B cell (primary cell): ENCODE data around the gene MOXD1. TPM values are rescaled to one million over a fixed set of nuclear protein-coding genes. Genes with fewer than 3 reads are reported as not detected.

Experiments
- ATAC-seq: fragments of 200-7000 bp; cut with Tn5 transposase; one replicate; pipeline ENCODE4 v1.10.0; 2021; ENCODE audit warnings: low read depth, mild to moderate bottlenecking, moderate number of reproducible peaks, moderate library complexity
- CTCF ChIA-PET: fragments of 350-600 bp; sonication (Branson Sonifier 250); formaldehyde crosslinking; loops from one replicate; lab custom pipeline; 2021; ENCODE audit warnings: antibody characterized with exemption, inconsistent platforms; lab: Charles Lee
- POLR2A ChIA-PET: fragments of 350-600 bp; sonication (Branson Sonifier 250); formaldehyde crosslinking; loops from one replicate; lab custom pipeline; 2021; ENCODE audit warnings: antibody characterized with exemption; lab: Charles Lee
- DNase-seq: peaks from one replicate; pipeline ENCODE4 v3.0.0; 2013
- H2AFZ ChIP-seq: 2 replicates; pipeline ENCODE4 v1.6.1; 2012; ENCODE audit warnings: mild to moderate bottlenecking, low read depth, low read length; ENCODE audit not compliant: insufficient read depth, poor library complexity, severe bottlenecking
- H3K27ac ChIP-seq, 2 donors: 1 replicate in 1 of 2; 2 replicates in 1 of 2; pipeline ENCODE4 v1.5.1; 2012 to 2013; ENCODE audit warnings: low read length in 2 of 2, mild to moderate bottlenecking in 2 of 2, moderate library complexity in 1 of 2
- H3K27me3 ChIP-seq, 4 experiments: fragments of 200-600 bp in 1 of 4; sonication (generic) in 1 of 4; replicated peaks in 1 of 4; 1 replicate in 2 of 4; 2 replicates in 2 of 4; pipeline versions ENCODE4 v1.6.1 to v1.7.0; 2013 to 2016; ENCODE audit warnings: low read length in 3 of 4, mild to moderate bottlenecking in 2 of 4, mixed read lengths in 1 of 4, moderate library complexity in 1 of 4; ENCODE audit not compliant: insufficient read depth in 4 of 4, control insufficient read depth in 3 of 4; ENCODE audit errors: control extremely low read depth in 1 of 4
- H3K36me3 ChIP-seq, 2 experiments: replicated peaks in 1 of 2; 1 replicate in 1 of 2; 2 replicates in 1 of 2; pipeline versions ENCODE4 v1.6.1 to v1.7.1; 2013; ENCODE audit warnings: low read length in 1 of 2; ENCODE audit not compliant: insufficient read depth in 2 of 2, control insufficient read depth in 1 of 2; ENCODE audit errors: control extremely low read depth in 1 of 2, extremely low read depth in 1 of 2
- H3K4me1 ChIP-seq, 2 donors: fragments of 200-600 bp in 1 of 2; sonication (generic) in 1 of 2; 1 replicate in 1 of 2; 2 replicates in 1 of 2; pipeline versions ENCODE4 v1.5.1 to v1.6.1; 2013 to 2017; ENCODE audit warnings: low read length in 2 of 2; ENCODE audit not compliant: control insufficient read depth in 2 of 2, insufficient read depth in 2 of 2
- H3K4me2 ChIP-seq: replicated peaks from 2 replicates; pipeline ENCODE3; 2012; ENCODE audit warnings: mild to moderate bottlenecking, low read depth, low read length; ENCODE audit not compliant: poor library complexity, severe bottlenecking
- H3K4me3 ChIP-seq, 5 experiments: fragments of 200-600 bp in 1 of 5; sonication (generic) in 1 of 5; 1 replicate in 3 of 5; 2 replicates in 2 of 5; pipeline versions ENCODE4 v1.5.1 to v1.7.0; 2011 to 2016; ENCODE audit warnings: low read length in 4 of 5, mild to moderate bottlenecking in 4 of 5, low read depth in 2 of 5, control low read depth in 1 of 5, moderate library complexity in 1 of 5; ENCODE audit not compliant: insufficient read depth in 1 of 5; ENCODE audit errors: control extremely low read depth in 1 of 5, extremely low read depth in 1 of 5
- H3K79me2 ChIP-seq: fragments of 200-600 bp; sonication (generic); one replicate; pipeline ENCODE4 v1.6.0; 2016; ENCODE audit warnings: low read length; ENCODE audit not compliant: control insufficient read depth, insufficient read depth
- H3K9ac ChIP-seq: fragments of 200-600 bp; sonication (generic); 2 replicates; pipeline ENCODE4 v1.6.1; 2017; ENCODE audit warnings: mild to moderate bottlenecking, low read length, moderate library complexity
- H3K9me3 ChIP-seq, 3 donors: one replicate each; pipeline versions ENCODE4 v1.6.1 to v1.7.1; 2013; ENCODE audit warnings: low read length in 2 of 3; ENCODE audit not compliant: control insufficient read depth in 2 of 3, insufficient read depth in 1 of 3; ENCODE audit errors: control extremely low read depth in 1 of 3
- H4K20me1 ChIP-seq: 2 replicates; pipeline ENCODE4 v1.6.0; 2012; ENCODE audit warnings: mild to moderate bottlenecking, low read length; ENCODE audit not compliant: insufficient read depth, control insufficient read depth, poor library complexity, severe bottlenecking
- H3K27ac Mint-ChIP-seq: one replicate; pipeline ENCODE4 v1.8.0; 2021; ENCODE audit warnings: mixed read lengths
- H3K27me3 Mint-ChIP-seq: one replicate; pipeline ENCODE4 v1.8.0; 2021; ENCODE audit warnings: mixed read lengths
- H3K4me1 Mint-ChIP-seq: one replicate; pipeline ENCODE4 v1.8.0; 2021; ENCODE audit warnings: mixed read lengths
- H3K4me3 Mint-ChIP-seq: one replicate; pipeline ENCODE4 v1.8.0; 2021; ENCODE audit warnings: mixed read lengths
- H3K9me3 Mint-ChIP-seq: one replicate; pipeline ENCODE4 v1.8.0; 2022; ENCODE audit warnings: mixed read lengths; ENCODE audit not compliant: insufficient read depth
- CTCF ChIP-seq: fragments of 200-600 bp; IDR thresholded peaks from one replicate; pipeline ENCODE4 v1.8.0; 2022; ENCODE audit warnings: antibody characterized with exemption, mild to moderate bottlenecking
- EZH2 ChIP-seq: IDR thresholded peaks from 2 replicates; pipeline ENCODE4 v1.6.1; 2012; ENCODE audit warnings: borderline replicate concordance, low read depth, mild to moderate bottlenecking, moderate library complexity, low read length; ENCODE audit not compliant: insufficient read depth, poor library complexity, severe bottlenecking
- WGBS: methylation state at CpG from one replicate; pipeline ENCODE4 v1.1.5; 2013; ENCODE audit warnings: missing lambda C conversion rate; ENCODE audit not compliant: insufficient coverage; 5-methylcytosine and 5-hydroxymethylcytosine counted together
- intact Hi-C: fragments of 100-400 bp; cut with micrococcal nuclease; formaldehyde crosslinking; loops from one replicate; pipeline ENCODE4 v1.10.0; 2022
- polyA plus RNA-seq: library from polyadenylated mRNA; depleted of rRNA; stranded (reverse); fragments of >200 nt; gene quantifications from 2 replicates; pipeline ENCODE4 v1.2.3, GENCODE V29; 2012
- total RNA-seq, 2 donors: library from RNA; stranded (reverse); fragments of 120-200 nt in 1 of 2; gene quantifications; 1 replicate in 1 of 2; 2 replicates in 1 of 2; pipeline versions ENCODE4 v1.2.3 to v1.2.4, GENCODE V29; 2013 to 2022

MOXD1 gene
- total and polyA plus RNA-seq, 2 donors (not counting 1 experiment from before 2014, with no cell fraction given), result 1.5 to 7.0 TPM

GRCh38 chr6:132412656-132413498 lies 11.6 kb upstream of the MOXD1 start:
- POLR2A ChIA-PET, result no interaction called here
- no peak overlapping the region for H2AFZ ChIP-seq
- H4K20me1 ChIP-seq, result no peaks in the 10 kb centered on the region
- H3K4me3 Mint-ChIP-seq, result no peak overlapping the region
- H3K4me1 Mint-ChIP-seq, result peaks cover 3% of the 10 kb centered on the region
- ATAC-seq (no peak), DNase-seq (no peak)
- no peak overlapping the region for H3K27ac ChIP-seq
- intact Hi-C loops, result no loop called here
- H3K27me3 ChIP-seq, result peaks cover 0 to 9% (median 6%) of the 10 kb centered on the region in 4 experiments
- WGBS, result 75% methylated on average over 1 of the region's 5 CpGs
- H3K9me3 Mint-ChIP-seq, result no peaks in the 10 kb centered on the region
- CTCF ChIA-PET, result interaction anchor here (1.2 to 1.3 kb wide), 4 partner anchors 111 to 186 kb away, joined by 3 read pairs; no protein-coding TSS in a partner anchor
- H3K79me2 ChIP-seq, result no peaks in the 10 kb centered on the region
- H3K9me3 ChIP-seq, result peaks cover 0 to 11% (median 0%) of the 10 kb centered on the region in 3 donors
- H3K27ac Mint-ChIP-seq, result no peak overlapping the region
- no peak overlapping the region for H3K4me2 ChIP-seq
- peaks cover 17% of the 10 kb centered on the region for H3K27me3 Mint-ChIP-seq
- H3K4me3 ChIP-seq, result no peak overlapping the region
- no peak for TF ChIP-seq EZH2
- TF ChIP-seq CTCF, result no peak
- no peaks in the 10 kb centered on the region for H3K36me3 ChIP-seq
- no peaks in the 10 kb centered on the region for H3K4me1 ChIP-seq
- no peak overlapping the region for H3K9ac ChIP-seq

- no peak overlapping the region for H3K9ac ChIP-seq
- TF ChIP-seq EZH2 (no peak), CTCF (no peak)
- no peak overlapping the region for H3K27ac ChIP-seq
- Mint-ChIP-seq H3K9me3 (no peaks in the 10 kb centered on the region), H3K4me1 (peaks cover 3% of the 10 kb centered on the region), H3K27me3 (peaks cover 17% of the 10 kb centered on the region), H3K4me3 (no peak overlapping the region), H3K27ac (no peak overlapping the region)
- DNase-seq (no peak), ATAC-seq (no peak)
- CTCF ChIA-PET, result interaction anchor here (1.2 kb wide), 1 partner anchor 131 kb away, joined by 4 read pairs; no protein-coding TSS in a partner anchor
- H2AFZ ChIP-seq, result no peak overlapping the region
- H4K20me1 ChIP-seq, result no peaks in the 10 kb centered on the region
- peaks cover 0 to 9% (median 6%) of the 10 kb centered on the region in 4 experiments for H3K27me3 ChIP-seq
- no peak overlapping the region for H3K4me2 ChIP-seq
- intact Hi-C loops, result no loop called here
- no peaks in the 10 kb centered on the region for H3K4me1 ChIP-seq
- WGBS, result 100% methylated on average over 3 of the region's 4 CpGs
- H3K4me3 ChIP-seq, result no peak overlapping the region
- POLR2A ChIA-PET, result no interaction called here
- no peaks in the 10 kb centered on the region for H3K79me2 ChIP-seq
- H3K9me3 ChIP-seq, result peaks cover 0 to 5% (median 0%) of the 10 kb centered on the region in 3 donors
- no peaks in the 10 kb centered on the region for H3K36me3 ChIP-seq
Observed at GRCh38 chr6:132411296-132411695, 10.0 kb upstream of the MOXD1 start.
